Measurements from ENCODE around the gene PNMA8B.

DNA sequence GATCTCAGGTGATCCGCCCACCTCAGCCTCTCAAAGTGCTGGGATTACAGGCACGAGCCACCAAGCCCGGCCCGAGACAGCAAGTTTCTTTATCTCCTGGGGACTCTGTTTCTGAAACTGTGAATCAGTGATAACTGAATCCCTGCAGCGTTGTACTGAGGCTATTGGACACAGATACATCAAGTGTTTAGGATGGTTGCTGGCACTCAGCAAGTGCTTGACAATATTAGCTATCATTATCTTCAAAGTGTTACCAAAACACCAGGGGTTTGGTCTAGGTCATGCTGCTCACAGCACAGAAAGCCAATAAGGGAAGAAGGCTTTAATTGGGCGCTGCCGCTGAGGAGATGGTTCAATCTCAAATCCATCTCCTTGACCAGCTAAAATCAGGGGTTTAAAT lies 46.4 kb downstream of the PNMA8B start:
- TF ChIP-seq, protein P1, sequence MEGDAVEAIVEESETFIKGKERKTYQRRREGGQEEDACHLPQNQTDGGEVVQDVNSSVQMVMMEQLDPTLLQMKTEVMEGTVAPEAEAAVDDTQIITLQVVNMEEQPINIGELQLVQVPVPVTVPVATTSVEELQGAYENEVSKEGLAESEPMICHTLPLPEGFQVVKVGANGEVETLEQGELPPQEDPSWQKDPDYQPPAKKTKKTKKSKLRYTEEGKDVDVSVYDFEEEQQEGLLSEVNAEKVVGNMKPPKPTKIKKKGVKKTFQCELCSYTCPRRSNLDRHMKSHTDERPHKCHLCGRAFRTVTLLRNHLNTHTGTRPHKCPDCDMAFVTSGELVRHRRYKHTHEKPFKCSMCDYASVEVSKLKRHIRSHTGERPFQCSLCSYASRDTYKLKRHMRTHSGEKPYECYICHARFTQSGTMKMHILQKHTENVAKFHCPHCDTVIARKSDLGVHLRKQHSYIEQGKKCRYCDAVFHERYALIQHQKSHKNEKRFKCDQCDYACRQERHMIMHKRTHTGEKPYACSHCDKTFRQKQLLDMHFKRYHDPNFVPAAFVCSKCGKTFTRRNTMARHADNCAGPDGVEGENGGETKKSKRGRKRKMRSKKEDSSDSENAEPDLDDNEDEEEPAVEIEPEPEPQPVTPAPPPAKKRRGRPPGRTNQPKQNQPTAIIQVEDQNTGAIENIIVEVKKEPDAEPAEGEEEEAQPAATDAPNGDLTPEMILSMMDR (IDR thresholded peaks at IDR 0.05; ENCODE audit: poor library complexity): no peak
- TF ChIP-seq EZH2 (IDR thresholded peaks at IDR 0.05; ENCODE audit: borderline replicate concordance): no peak
